Adrenal gland (tissue), 12 donors: ENCODE results near the gene SF3B1. TPM values are rescaled to one million over a fixed set of nuclear protein-coding genes. Genes with fewer than 3 reads are reported as not detected.

Experiments
- DNase-seq, 7 donors: peaks; one replicate each; pipeline ENCODE4 v3.0.0-alpha.2; 2019 to 2020
- H3K27ac ChIP-seq, 5 donors: fragments of 200-600 bp; sonication (generic) in 4 of 5; 1 replicate in 3 of 5; 2 replicates in 2 of 5; pipeline versions ENCODE4 v1.5.1 to v1.8.0; 2016 to 2020; ENCODE audit warnings: mild to moderate bottlenecking in 1 of 5
- H3K27me3 ChIP-seq: fragments of 200-600 bp; 2 replicates; pipeline ENCODE4 v1.8.0; 2021
- H3K36me3 ChIP-seq, 2 donors: fragments of 200-600 bp; replicated peaks in 1 of 2; 1 replicate in 1 of 2; 2 replicates in 1 of 2; pipeline versions ENCODE4 v1.5.1 to v1.8.0; 2018 to 2022
- H3K4me1 ChIP-seq, 2 donors: fragments of 200-600 bp; replicated peaks in 1 of 2; 1 replicate in 1 of 2; 2 replicates in 1 of 2; pipeline versions ENCODE4 v1.5.1 to v1.8.0; 2018 to 2021
- H3K4me3 ChIP-seq, 4 donors: fragments of 200-600 bp; sonication (generic) in 3 of 4; one replicate each; pipeline ENCODE4 v1.5.1; 2016 to 2018
- H3K9me3 ChIP-seq, 3 donors: fragments of 200-600 bp; sonication (generic) in 1 of 3; replicated peaks in 1 of 3; 1 replicate in 2 of 3; 2 replicates in 1 of 3; pipeline versions ENCODE4 v1.5.1 to v1.8.0; 2016 to 2021
- POLR2A ChIP-seq, 2 donors: fragments of 450-650 bp; IDR thresholded peaks; one replicate each; pipeline ENCODE4 v1.6.1; 2017; ENCODE audit warnings: antibody characterized with exemption in 2 of 2, mild to moderate bottlenecking in 2 of 2, moderate library complexity in 1 of 2
- WGBS, 4 donors: extraction: QIAGEN DNeasy Blood & Tissue Kit in 2 of 4; methylation state at CpG; one replicate each; pipeline versions ENCODE4 v1.1.5 to v1.1.7; 2013 to 2017; 5-methylcytosine and 5-hydroxymethylcytosine counted together
- intact Hi-C, 2 donors: fragments of 100-400 bp; cut with DNase I; formaldehyde crosslinking; loops; one replicate each; pipeline versions ENCODE4 v1.14.1 to v1.15.0; 2022 to 2023
- polyA plus RNA-seq, 3 donors: library from polyadenylated mRNA; stranded (reverse); fragments of 200-250 nt in 2 of 3; fragments of 350-450 nt in 1 of 3; fragmentation: Illumina TruSeq in 1 of 3; extraction: RNeasy Lipid Tissue Mini Kit (QIAGEN cat#74804) in 1 of 3; gene quantifications; one replicate each; pipeline ENCODE4 v1.2.3, GENCODE V29; 2013 to 2014
- total RNA-seq, 9 donors: library from RNA; depleted of rRNA in 4 of 9; stranded (reverse); fragments of >200 nt in 4 of 9; fragments of 120-200 nt in 1 of 9; fragmentation: NEBNext Ultra II Directional in 1 of 9; extraction: Animal tissue kit (Norgen Biotek cat#: 25700) in 1 of 9; gene quantifications; one replicate each; pipeline versions ENCODE4 v1.1.0 to v1.2.4, GENCODE V29; 2013 to 2023
- TF ChIP-seq, protein P1 (sequence below), 6 experiments: fragments of 450-650 bp in 4 of 6; fragments of 200-600 bp in 2 of 6; sonication (generic) in 1 of 6; IDR thresholded peaks; 1 replicate in 5 of 6; 2 replicates in 1 of 6; pipeline versions ENCODE4 v1.5.1 to v1.8.0; 2016 to 2021; ENCODE audit warnings: antibody characterized with exemption in 6 of 6, mild to moderate bottlenecking in 2 of 6, moderate library complexity in 1 of 6
- donor health status: healthy with polysubstance abuse.
- donor health status: Bipolar disorder and iron deficiency.
- donor health status: DM: yes; HTN: yes; CAD: no.
- donor health status: DM: no; HTN: no; CAD: no.
- donor health status: DM: no; HTN: no; CAD: no.
- donor health status: DM: yes; HTN: yes; CAD: no.

The SF3B1 gene
- total and polyA plus RNA-seq, 12 donors = 91.1 to 564 (median 266) TPM

DNA sequence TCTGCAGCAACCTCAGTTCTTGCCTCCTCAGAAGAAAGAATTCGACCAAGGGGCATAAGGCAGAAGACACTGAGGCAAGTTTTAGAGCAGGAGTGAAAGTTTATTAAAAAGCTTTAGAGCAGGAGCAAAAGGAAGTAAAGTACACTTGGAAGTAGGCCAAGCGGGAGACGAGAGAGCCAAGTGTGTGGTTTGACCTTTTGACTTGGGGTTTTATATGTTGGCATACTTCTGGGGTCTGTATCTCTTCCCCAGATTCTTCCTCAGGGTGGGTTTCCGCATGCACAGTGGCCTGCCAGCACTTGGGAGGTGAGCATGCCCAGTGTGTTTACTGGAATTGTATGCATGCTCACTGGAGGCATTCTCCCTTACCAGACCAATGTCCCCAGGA lies 64.9 kb downstream of the SF3B1 start:
- TF ChIP-seq, protein P1, sequence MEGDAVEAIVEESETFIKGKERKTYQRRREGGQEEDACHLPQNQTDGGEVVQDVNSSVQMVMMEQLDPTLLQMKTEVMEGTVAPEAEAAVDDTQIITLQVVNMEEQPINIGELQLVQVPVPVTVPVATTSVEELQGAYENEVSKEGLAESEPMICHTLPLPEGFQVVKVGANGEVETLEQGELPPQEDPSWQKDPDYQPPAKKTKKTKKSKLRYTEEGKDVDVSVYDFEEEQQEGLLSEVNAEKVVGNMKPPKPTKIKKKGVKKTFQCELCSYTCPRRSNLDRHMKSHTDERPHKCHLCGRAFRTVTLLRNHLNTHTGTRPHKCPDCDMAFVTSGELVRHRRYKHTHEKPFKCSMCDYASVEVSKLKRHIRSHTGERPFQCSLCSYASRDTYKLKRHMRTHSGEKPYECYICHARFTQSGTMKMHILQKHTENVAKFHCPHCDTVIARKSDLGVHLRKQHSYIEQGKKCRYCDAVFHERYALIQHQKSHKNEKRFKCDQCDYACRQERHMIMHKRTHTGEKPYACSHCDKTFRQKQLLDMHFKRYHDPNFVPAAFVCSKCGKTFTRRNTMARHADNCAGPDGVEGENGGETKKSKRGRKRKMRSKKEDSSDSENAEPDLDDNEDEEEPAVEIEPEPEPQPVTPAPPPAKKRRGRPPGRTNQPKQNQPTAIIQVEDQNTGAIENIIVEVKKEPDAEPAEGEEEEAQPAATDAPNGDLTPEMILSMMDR (IDR thresholded peaks at IDR 0.05) = no peak
- no peak for TF ChIP-seq POLR2A (IDR thresholded peaks at IDR 0.05)
- H3K27me3 ChIP-seq = no peaks in the 10 kb centered on the region
- no peak overlapping the region for H3K27ac ChIP-seq

GRCh38 chr2:197369228-197369932 lies 65.4 kb downstream of the SF3B1 start:
- no peak for TF ChIP-seq POLR2A (IDR thresholded peaks at IDR 0.05)
- TF ChIP-seq, protein P1 (IDR thresholded peaks at IDR 0.05) = no peak
- 62 to 69% (median 67%) methylated on average over 5 of the region's 5 CpGs for WGBS, 4 donors
- intact Hi-C loops = no loop called here

More for the DNA sequence above, 64.9 kb downstream of the SF3B1 start:
- Histone ChIP-seq H3K4me3 (no peak overlapping the region), H3K4me1 (no peaks in the 10 kb centered on the region), H3K36me3 (no peaks in the 10 kb centered on the region), H3K9me3 (no peaks in the 10 kb centered on the region)
- WGBS, 4 donors = 61 to 68% (median 63%) methylated on average over 4 of the region's 4 CpGs
- intact Hi-C loops = loop anchor here (10.0 kb wide), 2 partner anchors 255 to 365 kb away; no protein-coding TSS in a partner anchor
- DNase-seq = no peak

GRCh38 chr2:197368412-197368811 lies 66.4 kb downstream of the SF3B1 start:
- Histone ChIP-seq H3K36me3 (no peaks in the 10 kb centered on the region), H3K27ac (no peak overlapping the region), H3K4me3 (no peak overlapping the region), H3K9me3 (no peaks in the 10 kb centered on the region), H3K27me3 (no peaks in the 10 kb centered on the region), H3K4me1 (no peaks in the 10 kb centered on the region)
- intact Hi-C loops = no loop called here
- TF ChIP-seq, protein P1 (IDR thresholded peaks at IDR 0.05) = no peak
- TF ChIP-seq POLR2A (IDR thresholded peaks at IDR 0.05) = no peak
- 83 to 94% (median 90%) methylated on average over 6 of the region's 6 CpGs for WGBS, 4 donors
- DNase-seq = no peak

More at GRCh38 chr2:197369228-197369932, 65.4 kb downstream of the SF3B1 start:
- Histone ChIP-seq H3K9me3 (no peaks in the 10 kb centered on the region), H3K36me3 (no peaks in the 10 kb centered on the region), H3K4me3 (no peak overlapping the region), H3K4me1 (no peaks in the 10 kb centered on the region), H3K27ac (no peak overlapping the region), H3K27me3 (no peaks in the 10 kb centered on the region)
- no peak for DNase-seq

DNA sequence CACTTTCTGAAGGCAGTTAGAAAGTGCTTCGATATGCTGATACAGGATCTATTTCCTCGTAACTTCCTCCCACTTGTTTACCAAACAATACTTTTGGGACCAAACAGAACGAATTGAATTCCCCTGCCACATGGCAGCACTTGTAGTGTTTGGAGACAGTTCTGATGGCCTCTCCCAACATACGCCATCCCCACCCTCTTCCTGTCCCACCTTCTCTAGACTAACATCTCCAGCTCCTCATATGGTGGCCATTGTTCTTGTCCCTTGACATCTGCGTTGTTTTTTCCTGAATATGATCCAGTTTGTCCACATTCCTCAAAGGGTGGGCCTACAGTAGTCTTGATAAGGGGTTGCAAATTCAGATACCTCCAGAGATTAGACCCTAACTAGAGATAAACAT lies 70.8 kb downstream of the SF3B1 start:
- TF ChIP-seq POLR2A (IDR thresholded peaks at IDR 0.05) = no peak
- TF ChIP-seq, protein P1 (IDR thresholded peaks at IDR 0.05) = no peak
- Histone ChIP-seq H3K27ac (no peak overlapping the region), H3K9me3 (no peaks in the 10 kb centered on the region), H3K36me3 (no peaks in the 10 kb centered on the region), H3K27me3 (no peaks in the 10 kb centered on the region), H3K4me3 (no peak overlapping the region), H3K4me1 (no peaks in the 10 kb centered on the region)
- WGBS, 4 donors = 50 to 74% (median 72%) methylated on average over 5 of the region's 5 CpGs
- intact Hi-C loops = no loop called here
- DNase-seq = no peak
